Hepatocyte (in vitro differentiated cells): ENCODE measurements around the gene STT3B.

ENCODE experiments used
- EZH2 ChIP-seq: fragments of 200-600 bp; sonication (generic); IDR thresholded peaks from 2 replicates; pipeline ENCODE4 v1.6.1; 2016; ENCODE audit warnings: antibody characterized with exemption, mild to moderate bottlenecking, borderline replicate concordance
- EZH2phosphoT487 ChIP-seq: fragments of 200-600 bp; sonication (generic); IDR thresholded peaks from one replicate; pipeline ENCODE4 v1.6.1; 2018; ENCODE audit warnings: antibody characterized with exemption, mild to moderate bottlenecking, low read depth, moderate library complexity; ENCODE audit not compliant: unreplicated experiment, severe bottlenecking
- TF ChIP-seq, protein P1 (sequence below): fragments of 200-600 bp; sonication (generic); IDR thresholded peaks from 2 replicates; pipeline ENCODE4 v1.5.1; 2016; ENCODE audit warnings: antibody characterized with exemption, mild to moderate bottlenecking; ENCODE audit not compliant: poor library complexity

DNA sequence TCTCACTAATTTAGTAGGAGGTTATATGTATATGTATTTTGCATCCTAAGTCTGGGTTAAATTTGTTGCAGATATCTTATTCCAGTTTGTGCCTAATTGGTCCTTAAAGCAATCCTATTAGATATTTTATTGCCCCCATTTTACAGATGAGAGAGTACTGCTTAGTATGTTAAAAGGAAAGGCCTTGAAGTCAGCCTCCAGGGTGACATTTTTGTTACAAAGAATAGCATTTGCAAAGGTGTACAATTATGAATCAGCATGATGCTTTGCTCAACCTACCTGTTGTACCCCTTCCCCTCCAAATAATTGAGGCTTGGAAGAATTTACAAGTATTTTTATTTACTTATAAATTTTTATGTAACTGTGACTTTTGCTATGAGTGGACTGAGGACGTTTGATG lies 14.0 kb downstream of the STT3B start:
- TF ChIP-seq, protein P1, sequence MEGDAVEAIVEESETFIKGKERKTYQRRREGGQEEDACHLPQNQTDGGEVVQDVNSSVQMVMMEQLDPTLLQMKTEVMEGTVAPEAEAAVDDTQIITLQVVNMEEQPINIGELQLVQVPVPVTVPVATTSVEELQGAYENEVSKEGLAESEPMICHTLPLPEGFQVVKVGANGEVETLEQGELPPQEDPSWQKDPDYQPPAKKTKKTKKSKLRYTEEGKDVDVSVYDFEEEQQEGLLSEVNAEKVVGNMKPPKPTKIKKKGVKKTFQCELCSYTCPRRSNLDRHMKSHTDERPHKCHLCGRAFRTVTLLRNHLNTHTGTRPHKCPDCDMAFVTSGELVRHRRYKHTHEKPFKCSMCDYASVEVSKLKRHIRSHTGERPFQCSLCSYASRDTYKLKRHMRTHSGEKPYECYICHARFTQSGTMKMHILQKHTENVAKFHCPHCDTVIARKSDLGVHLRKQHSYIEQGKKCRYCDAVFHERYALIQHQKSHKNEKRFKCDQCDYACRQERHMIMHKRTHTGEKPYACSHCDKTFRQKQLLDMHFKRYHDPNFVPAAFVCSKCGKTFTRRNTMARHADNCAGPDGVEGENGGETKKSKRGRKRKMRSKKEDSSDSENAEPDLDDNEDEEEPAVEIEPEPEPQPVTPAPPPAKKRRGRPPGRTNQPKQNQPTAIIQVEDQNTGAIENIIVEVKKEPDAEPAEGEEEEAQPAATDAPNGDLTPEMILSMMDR, result no peak
- TF ChIP-seq EZH2 (no peak), EZH2phosphoT487 (no peak)
